Uterus (tissue), 4 donors: Measurements from ENCODE around the gene FEZF1. TPM values are rescaled to one million over a fixed set of nuclear protein-coding genes. Genes with fewer than 3 reads are reported as not detected.

Experiments used
- DNase-seq, 2 donors: peaks; one replicate each; pipeline ENCODE4 v3.0.0-alpha.2; 2019 to 2020
- H3K27ac ChIP-seq, 2 donors: fragments of 200-600 bp; sonication (generic); 1 replicate in 1 of 2; 2 replicates in 1 of 2; pipeline ENCODE4 v1.5.1; 2016 to 2018
- H3K27me3 ChIP-seq, 2 donors: fragments of 200-600 bp; sonication (generic); one replicate each; pipeline ENCODE4 v1.5.1; 2018 to 2019; ENCODE audit warnings: control low read depth in 1 of 2
- H3K36me3 ChIP-seq, 2 donors: fragments of 200-600 bp; sonication (generic); one replicate each; pipeline ENCODE4 v1.5.1; 2019; ENCODE audit warnings: control low read depth in 1 of 2
- H3K4me1 ChIP-seq, 2 donors: fragments of 200-600 bp; sonication (generic); one replicate each; pipeline ENCODE4 v1.5.1; 2018 to 2019; ENCODE audit warnings: control low read depth in 1 of 2
- H3K4me3 ChIP-seq, 2 donors: fragments of 200-600 bp; sonication (generic); 1 replicate in 1 of 2; 2 replicates in 1 of 2; pipeline ENCODE4 v1.5.1; 2018 to 2019; ENCODE audit warnings: mild to moderate bottlenecking in 1 of 2
- H3K9me3 ChIP-seq, 2 donors: fragments of 200-600 bp; sonication (generic); one replicate each; pipeline ENCODE4 v1.5.1; 2019; ENCODE audit warnings: control low read depth in 1 of 2
- POLR2A ChIP-seq, 2 donors: fragments of 450-650 bp; IDR thresholded peaks; one replicate each; pipeline ENCODE4 v1.6.1; 2016; ENCODE audit warnings: antibody characterized with exemption in 2 of 2, mild to moderate bottlenecking in 1 of 2, moderate library complexity in 1 of 2
- intact Hi-C: fragments of 100-400 bp; cut with DNase I; formaldehyde crosslinking; loops from one replicate; pipeline ENCODE4 v1.15.1; 2023; ENCODE audit warnings: low total_unique reads
- total RNA-seq, 4 donors: library from RNA; depleted of rRNA in 3 of 4; stranded (reverse); fragments of >200 nt in 3 of 4; gene quantifications; one replicate each; pipeline versions ENCODE4 v1.1.0 to v1.2.4, GENCODE V29; 2014 to 2023
- TF ChIP-seq, protein P1 (sequence below), 4 experiments: fragments of 200-600 bp in 2 of 4; fragments of 450-650 bp in 2 of 4; sonication (generic) in 2 of 4; IDR thresholded peaks; one replicate each; pipeline ENCODE4 v1.5.1; 2016 to 2019; ENCODE audit warnings: antibody characterized with exemption in 4 of 4, mild to moderate bottlenecking in 2 of 4, moderate library complexity in 1 of 4
- donor health status: DM: yes; HTN: yes; CAD: no.

Gene FEZF1
- total RNA-seq, 4 donors from 2014 or later = not detected

DNA sequence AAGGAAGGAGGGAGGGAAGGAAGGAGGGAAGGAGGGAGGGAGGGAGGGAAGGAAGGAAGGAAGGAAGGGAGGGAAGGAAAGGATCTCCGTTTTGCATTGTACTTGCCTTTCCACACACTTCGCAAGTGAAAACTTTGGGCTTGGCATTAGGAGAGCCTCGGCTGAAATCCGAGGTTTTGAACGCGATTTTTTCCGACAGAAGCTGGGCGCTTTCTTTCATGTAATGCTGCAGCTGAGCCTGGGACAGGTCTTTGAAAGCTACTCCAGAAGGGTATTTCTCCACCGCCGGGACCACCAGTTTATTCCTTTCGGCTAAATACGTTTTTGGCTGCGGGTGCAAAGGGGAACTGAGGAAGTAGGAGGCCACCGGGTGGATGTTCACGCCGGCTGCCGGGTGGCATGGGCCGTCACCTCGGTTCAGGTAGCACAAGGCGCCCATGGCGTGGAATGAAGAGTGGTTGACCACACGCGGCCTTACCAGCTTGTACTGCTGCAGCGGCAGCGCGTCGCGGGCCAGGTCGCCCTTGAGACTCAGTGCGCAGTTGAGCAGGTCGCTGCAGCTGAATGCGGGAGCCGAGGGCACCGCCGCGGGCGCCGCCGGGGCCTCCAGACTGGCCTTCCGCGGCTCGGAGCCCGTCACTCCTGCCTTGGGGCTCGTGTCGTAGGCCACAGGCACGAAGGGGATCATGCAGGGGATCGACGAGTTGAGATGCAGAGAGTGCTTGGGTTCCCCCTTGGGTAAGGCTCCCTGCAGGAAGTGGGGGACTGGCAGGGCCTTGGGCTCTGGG is 825 bp downstream of the FEZF1 start:
- DNase-seq = no peak
- intact Hi-C loops = no loop called here
- Histone ChIP-seq H3K36me3 (no peaks in the 10 kb centered on the region), H3K4me1 (peaks cover 0 to 8% of the 10 kb centered on the region in 2 donors), H3K27ac (no peak overlapping the region), H3K9me3 (no peaks in the 10 kb centered on the region), H3K4me3 (no peak overlapping the region), H3K27me3 (peaks cover 33 to 85% of the 10 kb centered on the region in 2 donors)
- TF ChIP-seq, protein P1, sequence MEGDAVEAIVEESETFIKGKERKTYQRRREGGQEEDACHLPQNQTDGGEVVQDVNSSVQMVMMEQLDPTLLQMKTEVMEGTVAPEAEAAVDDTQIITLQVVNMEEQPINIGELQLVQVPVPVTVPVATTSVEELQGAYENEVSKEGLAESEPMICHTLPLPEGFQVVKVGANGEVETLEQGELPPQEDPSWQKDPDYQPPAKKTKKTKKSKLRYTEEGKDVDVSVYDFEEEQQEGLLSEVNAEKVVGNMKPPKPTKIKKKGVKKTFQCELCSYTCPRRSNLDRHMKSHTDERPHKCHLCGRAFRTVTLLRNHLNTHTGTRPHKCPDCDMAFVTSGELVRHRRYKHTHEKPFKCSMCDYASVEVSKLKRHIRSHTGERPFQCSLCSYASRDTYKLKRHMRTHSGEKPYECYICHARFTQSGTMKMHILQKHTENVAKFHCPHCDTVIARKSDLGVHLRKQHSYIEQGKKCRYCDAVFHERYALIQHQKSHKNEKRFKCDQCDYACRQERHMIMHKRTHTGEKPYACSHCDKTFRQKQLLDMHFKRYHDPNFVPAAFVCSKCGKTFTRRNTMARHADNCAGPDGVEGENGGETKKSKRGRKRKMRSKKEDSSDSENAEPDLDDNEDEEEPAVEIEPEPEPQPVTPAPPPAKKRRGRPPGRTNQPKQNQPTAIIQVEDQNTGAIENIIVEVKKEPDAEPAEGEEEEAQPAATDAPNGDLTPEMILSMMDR (IDR thresholded peaks at IDR 0.05) = no peak
- TF ChIP-seq POLR2A (IDR thresholded peaks at IDR 0.05) = no peak

DNA sequence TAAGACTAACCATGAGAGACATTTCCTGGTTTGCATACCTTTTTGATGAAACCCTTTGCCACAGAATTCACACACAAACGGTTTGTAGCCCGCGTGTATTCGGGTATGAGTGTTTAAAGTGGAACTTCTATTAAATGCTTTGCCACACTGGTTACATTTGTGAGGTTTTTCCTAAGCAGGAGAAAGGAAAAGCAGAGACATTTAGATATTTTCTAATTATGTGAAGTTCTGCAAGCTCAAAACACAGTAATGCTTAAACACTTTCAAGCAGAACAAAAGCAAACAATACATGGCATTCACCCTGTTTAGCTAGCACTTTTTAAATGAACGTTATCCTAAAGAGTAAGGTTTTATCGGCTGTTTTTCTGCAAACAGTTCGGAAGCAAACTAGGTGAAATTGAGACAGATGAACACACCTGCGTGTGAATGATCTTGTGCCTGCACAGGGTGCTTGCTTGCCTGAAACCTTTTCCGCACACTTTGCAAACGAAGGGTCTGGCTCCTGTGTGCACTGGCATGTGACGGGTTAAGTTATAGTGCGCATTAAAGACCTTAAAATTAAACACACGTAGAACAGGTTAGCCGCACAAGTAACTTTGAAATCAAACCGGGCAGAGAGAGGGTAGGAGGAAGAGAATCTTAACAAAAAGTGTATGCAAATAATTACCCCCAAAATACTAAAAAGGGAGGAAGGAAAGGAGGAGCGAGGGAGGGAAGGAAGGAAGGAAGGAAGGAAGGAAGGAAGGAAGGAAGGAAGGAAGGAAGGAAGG is 1.6 kb downstream of the FEZF1 start:
- H3K4me1 ChIP-seq = peaks cover 0 to 8% of the 10 kb centered on the region in 2 donors
- H3K9me3 ChIP-seq = no peaks in the 10 kb centered on the region
- DNase-seq = no peak
- TF ChIP-seq, protein P1 (IDR thresholded peaks at IDR 0.05) = no peak
- no peak for TF ChIP-seq POLR2A (IDR thresholded peaks at IDR 0.05)
- peaks cover 30 to 81% of the 10 kb centered on the region in 2 donors for H3K27me3 ChIP-seq
- no peak overlapping the region for H3K4me3 ChIP-seq
- intact Hi-C loops = no loop called here
- H3K36me3 ChIP-seq = no peaks in the 10 kb centered on the region
- H3K27ac ChIP-seq = no peak overlapping the region

DNA sequence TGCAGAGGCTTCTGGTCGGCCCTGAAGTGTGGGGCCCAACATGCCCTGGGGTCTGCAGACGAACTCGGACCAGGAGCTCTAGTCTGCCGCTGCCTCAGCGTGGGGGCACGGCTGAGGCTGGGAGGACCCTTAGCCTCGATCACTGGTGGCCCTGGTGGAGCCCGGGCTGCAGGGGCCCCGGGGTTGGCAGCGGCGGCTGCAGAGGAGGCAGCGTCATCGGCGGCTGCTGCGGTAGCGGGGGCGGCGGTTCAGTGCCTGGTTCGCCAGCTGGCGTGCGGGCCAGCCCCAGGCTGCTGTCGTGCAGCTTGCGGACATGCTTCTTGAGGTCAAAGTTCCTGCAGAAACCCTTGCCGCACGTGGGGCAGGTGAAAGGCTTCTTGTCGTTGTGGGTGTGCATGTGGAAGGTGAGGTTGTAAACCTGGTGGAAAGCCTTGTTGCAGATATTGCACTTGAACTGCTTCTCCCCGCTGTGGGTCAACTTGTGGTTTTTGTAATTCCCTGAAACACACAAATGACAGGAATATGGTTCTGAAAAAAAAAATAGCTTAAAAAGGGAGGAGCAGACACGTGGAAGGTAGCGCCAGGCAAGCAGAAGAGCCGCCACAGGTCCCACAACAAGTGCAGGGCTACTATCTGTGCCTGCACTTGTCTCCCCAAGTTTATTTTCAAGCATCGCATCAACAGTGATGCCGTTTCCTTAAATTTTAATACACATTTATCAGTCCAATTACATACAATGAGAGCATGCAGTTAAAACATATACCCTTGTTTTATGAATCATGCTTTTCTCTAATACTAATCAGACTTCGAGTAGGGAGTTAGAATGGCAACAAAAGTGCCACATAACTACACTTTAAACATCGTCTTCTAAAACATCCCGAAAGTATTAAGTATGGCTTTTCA is 2.4 kb downstream of the FEZF1 start:
- Histone ChIP-seq H3K4me3 (no peak overlapping the region), H3K9me3 (no peaks in the 10 kb centered on the region), H3K27me3 (peaks cover 24 to 81% of the 10 kb centered on the region in 2 donors), H3K36me3 (no peaks in the 10 kb centered on the region), H3K4me1 (peaks cover 0 to 8% of the 10 kb centered on the region in 2 donors), H3K27ac (no peak overlapping the region)
- intact Hi-C loops = no loop called here
- TF ChIP-seq, protein P1 (IDR thresholded peaks at IDR 0.05) = no peak
- no peak for TF ChIP-seq POLR2A (IDR thresholded peaks at IDR 0.05)
- no peak for DNase-seq

DNA sequence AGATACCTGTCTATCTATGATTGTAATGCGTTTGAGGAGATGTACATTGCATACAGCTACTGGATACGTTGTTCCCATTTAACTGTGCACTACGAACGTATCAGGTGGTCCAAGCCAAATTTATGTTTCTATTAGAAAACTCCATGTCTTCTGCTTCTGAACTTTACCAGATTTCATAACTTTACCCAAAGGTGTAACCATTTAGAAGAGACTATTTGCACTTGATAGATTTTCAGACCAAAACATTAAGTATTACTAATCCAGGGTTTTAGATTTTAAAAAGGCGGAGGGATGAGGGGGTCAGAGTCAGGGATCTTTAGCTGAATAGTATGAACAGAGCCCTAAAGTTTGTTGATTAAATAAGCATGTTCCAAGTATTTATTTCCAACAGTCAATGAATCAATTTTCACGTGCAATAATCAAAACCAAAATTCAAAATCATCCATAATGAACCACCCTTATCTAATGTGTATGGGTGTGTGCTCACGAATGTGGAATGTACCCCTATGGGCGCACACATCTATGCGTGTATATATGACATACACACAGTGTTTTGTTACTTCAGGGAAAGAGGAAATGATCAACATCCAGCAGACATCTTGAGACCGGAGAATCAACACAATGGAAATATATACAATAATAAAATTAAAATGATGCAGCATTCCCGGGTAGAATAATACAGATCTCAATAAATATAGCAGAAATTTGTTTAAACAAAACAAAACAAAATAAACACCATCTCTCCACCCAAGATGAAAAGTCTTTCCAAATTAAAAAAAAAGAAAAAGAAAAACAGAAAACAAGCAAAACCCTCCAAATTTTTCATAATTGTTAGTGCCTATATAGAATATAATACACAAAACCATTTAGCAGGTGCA is 3.4 kb downstream of the FEZF1 start:
- no peak overlapping the region for H3K4me3 ChIP-seq
- no peaks in the 10 kb centered on the region for H3K36me3 ChIP-seq
- no peak overlapping the region for H3K27ac ChIP-seq
- intact Hi-C loops = no loop called here
- peaks cover 0 to 7% of the 10 kb centered on the region in 2 donors for H3K4me1 ChIP-seq
- H3K27me3 ChIP-seq = peaks cover 18 to 76% of the 10 kb centered on the region in 2 donors
- TF ChIP-seq, protein P1 (IDR thresholded peaks at IDR 0.05) = no peak
- TF ChIP-seq POLR2A (IDR thresholded peaks at IDR 0.05) = no peak
- no peaks in the 10 kb centered on the region for H3K9me3 ChIP-seq
- no peak for DNase-seq
